BJ (cell line): ENCODE measurements around the gene SEZ6L. TPM values are rescaled to one million over a fixed set of nuclear protein-coding genes. Genes with fewer than 3 reads are reported as not detected.

ENCODE experiments used
- CTCF ChIA-PET: fragments of 350-600 bp; formaldehyde crosslinking; extraction: SDS; loops from one replicate; lab custom pipeline; 2021; ENCODE audit warnings: antibody characterized with exemption, inconsistent platforms; lab: Yijun Ruan, JAX
- POLR2A ChIA-PET: fragments of 300-600 bp; sonication (Branson Sonifier 250); formaldehyde crosslinking; extraction: SDS; loops from one replicate; lab custom pipeline; 2021; ENCODE audit warnings: antibody characterized with exemption; lab: Charles Lee
- DNase-seq: peaks from one replicate; pipeline ENCODE4 v3.0.0-alpha.2; 2011; ENCODE audit warnings: low read depth
- H3K27me3 ChIP-seq: 2 replicates; pipeline ENCODE4 v1.6.0; 2011; ENCODE audit warnings: low read length; ENCODE audit not compliant: control insufficient read depth, insufficient read depth
- H3K36me3 ChIP-seq: 2 replicates; pipeline ENCODE4 v1.5.1; 2011; ENCODE audit warnings: low read length; ENCODE audit not compliant: control insufficient read depth, insufficient read depth
- H3K4me3 ChIP-seq: 2 replicates; pipeline ENCODE4 v1.5.1; 2011; ENCODE audit warnings: low read depth, mild to moderate bottlenecking, control low read depth, low read length
- CTCF ChIP-seq: IDR thresholded peaks from 2 replicates; pipeline ENCODE4 v1.5.1; 2011; ENCODE audit warnings: low read depth, mild to moderate bottlenecking, control low read depth, inconsistent platforms, low read length, moderate library complexity; ENCODE audit not compliant: insufficient read depth
- polyA plus RNA-seq: library from polyadenylated mRNA; depleted of rRNA; stranded (reverse); fragments of >200 nt; gene quantifications from 2 replicates; pipeline ENCODE4 v1.2.3, GENCODE V29; 2011

Gene SEZ6L
- polyA plus RNA-seq, 1 experiment = 0.04 TPM

- ChIA-PET POLR2A (no interaction called here), CTCF (interaction anchor here (0.6 to 10.1 kb wide), 16 partner anchors 10 to 597 kb away, joined by 3 to 103 read pairs (median 4); no protein-coding TSS in a partner anchor)
- DNase-seq = peak; percentile 9
- TF ChIP-seq CTCF = peak; percentile 79
- Histone ChIP-seq H3K36me3 (no peaks in the 10 kb centered on the region), H3K27me3 (no peaks in the 10 kb centered on the region), H3K4me3 (no peak overlapping the region)
Observed at GRCh38 chr22:26364066-26365015, 195.1 kb downstream of the SEZ6L start.

- Histone ChIP-seq H3K36me3 (no peaks in the 10 kb centered on the region), H3K4me3 (no peak overlapping the region), H3K27me3 (peaks cover 2% of the 10 kb centered on the region)
- no peak for DNase-seq
- ChIA-PET CTCF (interaction anchor here (0.6 to 10.1 kb wide), 23 partner anchors 8 to 1166 kb away, joined by 3 to 103 read pairs (median 4); no protein-coding TSS in a partner anchor), POLR2A (no interaction called here)
- TF ChIP-seq CTCF = peak; percentile 81
Observed at GRCh38 chr22:26367402-26368245, 198.4 kb downstream of the SEZ6L start.

DNA sequence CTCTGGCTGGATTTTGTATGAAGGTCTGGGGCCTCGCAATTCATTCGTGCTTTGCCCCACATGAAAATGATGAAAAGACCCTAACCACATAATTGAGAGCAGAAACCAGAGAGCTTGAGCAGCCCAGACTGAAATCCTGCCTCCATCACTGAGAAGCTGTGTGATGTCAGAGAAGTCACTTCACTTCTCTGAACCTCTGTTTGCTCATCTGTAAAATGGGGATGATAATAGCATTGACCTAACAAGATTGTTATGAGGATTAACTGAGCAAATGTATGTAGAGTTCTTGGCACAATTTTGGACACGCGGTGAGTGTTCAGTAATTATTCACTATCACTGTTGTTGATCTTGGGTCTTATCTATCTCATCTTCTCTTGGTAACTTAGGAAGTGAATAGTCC lies 203.6 kb downstream of the SEZ6L start:
- no peak for TF ChIP-seq CTCF
- CTCF ChIA-PET = interaction anchor here (1.1 to 1.3 kb wide), 2 partner anchors 12 to 16 kb away, joined by 3 read pairs; no protein-coding TSS in a partner anchor
- peaks cover 8% of the 10 kb centered on the region for H3K27me3 ChIP-seq
- no peak overlapping the region for H3K4me3 ChIP-seq
- no peaks in the 10 kb centered on the region for H3K36me3 ChIP-seq
- POLR2A ChIA-PET = no interaction called here
- no peak for DNase-seq

DNA sequence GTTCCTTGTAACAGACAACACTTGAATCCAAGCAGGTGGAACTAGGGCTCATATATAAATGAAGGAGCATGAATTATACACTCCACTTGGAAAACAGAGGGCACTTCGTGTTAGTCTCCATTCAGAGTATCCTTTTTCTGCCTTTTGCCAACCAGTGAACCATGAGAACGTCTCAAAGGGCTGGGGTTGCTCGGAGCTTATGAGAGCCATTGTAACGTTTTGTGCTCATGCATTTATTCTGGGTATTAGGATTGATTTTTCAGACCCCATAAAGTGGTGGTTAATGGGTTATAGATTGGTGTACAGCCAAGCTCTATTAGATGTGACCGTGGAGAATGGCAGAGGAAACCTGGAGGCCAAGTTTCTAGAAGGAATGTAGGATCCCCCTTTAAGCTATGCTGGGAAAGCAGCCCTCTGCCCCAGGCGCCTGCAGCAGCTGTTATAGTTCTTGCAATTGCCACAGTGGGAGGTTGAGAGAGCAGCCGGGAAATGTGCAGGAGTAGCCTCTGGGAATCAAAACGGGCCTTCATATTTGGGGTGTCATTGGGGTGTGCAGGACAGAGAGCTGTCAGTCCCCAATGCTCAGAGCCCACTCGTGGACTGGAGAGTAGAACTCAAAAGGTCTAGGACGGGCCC lies 205.2 kb downstream of the SEZ6L start:
- H3K36me3 ChIP-seq = no peaks in the 10 kb centered on the region
- ChIA-PET POLR2A (no interaction called here), CTCF (interaction anchor here (0.5 to 3.0 kb wide), 5 partner anchors 10 to 87 kb away, joined by 3 to 17 read pairs (median 3); no protein-coding TSS in a partner anchor)
- TF ChIP-seq CTCF = no peak
- peaks cover 8% of the 10 kb centered on the region for H3K27me3 ChIP-seq
- H3K4me3 ChIP-seq = no peak overlapping the region
- DNase-seq = no peak
